ENCODE data around the gene SEC11A.

The SEC11A gene

DNA sequence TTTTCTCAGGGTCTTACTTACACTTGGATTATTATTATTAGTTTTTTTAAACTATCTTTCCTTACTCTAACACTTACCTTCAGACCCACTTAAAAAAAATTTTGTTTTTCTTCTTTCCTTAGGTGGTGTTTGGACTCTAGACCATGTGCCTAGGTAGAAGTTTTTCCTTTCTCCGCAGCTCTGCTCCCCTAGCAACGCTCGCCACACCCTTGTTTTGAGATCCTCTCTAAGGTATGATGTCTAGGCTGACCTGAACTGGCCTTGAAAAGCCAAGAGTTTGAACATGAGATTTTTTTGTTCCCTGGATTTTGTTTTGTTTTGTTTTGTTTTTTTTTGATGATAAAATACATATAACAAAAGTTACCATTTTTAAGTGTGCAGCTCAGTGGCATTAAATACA is 48.6 kb upstream of the SEC11A start:
- H3K79me2 ChIP-seq (ENCODE audit: low read length) = peaks cover 100% of the 10 kb centered on the region
- peaks cover 13% of the 10 kb centered on the region for H3F3A ChIP-seq (ENCODE audit: insufficient read depth, low read length)
- H3K4me2 ChIP-seq (ENCODE audit: low read depth, low read length) = no peak overlapping the region
- no peaks in the 10 kb centered on the region for H3K27me3 ChIP-seq (replicated peaks; ENCODE audit: insufficient read depth, low read length)
- no peaks in the 10 kb centered on the region for H3K9me3 ChIP-seq (replicated peaks; ENCODE audit: insufficient read depth, low read length)
- no peak overlapping the region for H3K27ac ChIP-seq (ENCODE audit: low read length)
- peaks cover 26% of the 10 kb centered on the region for H3K4me1 ChIP-seq (ENCODE audit: low read length)
- H4K20me1 ChIP-seq (ENCODE audit: insufficient read depth, low read length) = peaks cover 27% of the 10 kb centered on the region
- H2AFZ ChIP-seq (ENCODE audit: low read length) = no peak overlapping the region
- no peaks in the 10 kb centered on the region for H3K9me2 ChIP-seq (replicated peaks; ENCODE audit: insufficient read depth, low read length)
- H3K36me3 ChIP-seq (replicated peaks; ENCODE audit: insufficient read depth, low read length) = no peaks in the 10 kb centered on the region; the same call in 1 of the 2 replicates
- no peak overlapping the region for H3K9ac ChIP-seq (ENCODE audit: low read length)
- DNase-seq = no peak
- H3K4me3 ChIP-seq (ENCODE audit: low read length) = no peak overlapping the region
- no peak for TF ChIP-seq EZH2 (optimal IDR thresholded peaks at IDR 0.05; ENCODE audit: low read depth, low read length)
- TF ChIP-seq EZH2phosphoT487 (IDR thresholded peaks at IDR 0.05; ENCODE audit: low read length) = no peak
- TF ChIP-seq, protein P1, sequence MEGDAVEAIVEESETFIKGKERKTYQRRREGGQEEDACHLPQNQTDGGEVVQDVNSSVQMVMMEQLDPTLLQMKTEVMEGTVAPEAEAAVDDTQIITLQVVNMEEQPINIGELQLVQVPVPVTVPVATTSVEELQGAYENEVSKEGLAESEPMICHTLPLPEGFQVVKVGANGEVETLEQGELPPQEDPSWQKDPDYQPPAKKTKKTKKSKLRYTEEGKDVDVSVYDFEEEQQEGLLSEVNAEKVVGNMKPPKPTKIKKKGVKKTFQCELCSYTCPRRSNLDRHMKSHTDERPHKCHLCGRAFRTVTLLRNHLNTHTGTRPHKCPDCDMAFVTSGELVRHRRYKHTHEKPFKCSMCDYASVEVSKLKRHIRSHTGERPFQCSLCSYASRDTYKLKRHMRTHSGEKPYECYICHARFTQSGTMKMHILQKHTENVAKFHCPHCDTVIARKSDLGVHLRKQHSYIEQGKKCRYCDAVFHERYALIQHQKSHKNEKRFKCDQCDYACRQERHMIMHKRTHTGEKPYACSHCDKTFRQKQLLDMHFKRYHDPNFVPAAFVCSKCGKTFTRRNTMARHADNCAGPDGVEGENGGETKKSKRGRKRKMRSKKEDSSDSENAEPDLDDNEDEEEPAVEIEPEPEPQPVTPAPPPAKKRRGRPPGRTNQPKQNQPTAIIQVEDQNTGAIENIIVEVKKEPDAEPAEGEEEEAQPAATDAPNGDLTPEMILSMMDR (IDR thresholded peaks at IDR 0.05; ENCODE audit: low read length) = no peak

DNA sequence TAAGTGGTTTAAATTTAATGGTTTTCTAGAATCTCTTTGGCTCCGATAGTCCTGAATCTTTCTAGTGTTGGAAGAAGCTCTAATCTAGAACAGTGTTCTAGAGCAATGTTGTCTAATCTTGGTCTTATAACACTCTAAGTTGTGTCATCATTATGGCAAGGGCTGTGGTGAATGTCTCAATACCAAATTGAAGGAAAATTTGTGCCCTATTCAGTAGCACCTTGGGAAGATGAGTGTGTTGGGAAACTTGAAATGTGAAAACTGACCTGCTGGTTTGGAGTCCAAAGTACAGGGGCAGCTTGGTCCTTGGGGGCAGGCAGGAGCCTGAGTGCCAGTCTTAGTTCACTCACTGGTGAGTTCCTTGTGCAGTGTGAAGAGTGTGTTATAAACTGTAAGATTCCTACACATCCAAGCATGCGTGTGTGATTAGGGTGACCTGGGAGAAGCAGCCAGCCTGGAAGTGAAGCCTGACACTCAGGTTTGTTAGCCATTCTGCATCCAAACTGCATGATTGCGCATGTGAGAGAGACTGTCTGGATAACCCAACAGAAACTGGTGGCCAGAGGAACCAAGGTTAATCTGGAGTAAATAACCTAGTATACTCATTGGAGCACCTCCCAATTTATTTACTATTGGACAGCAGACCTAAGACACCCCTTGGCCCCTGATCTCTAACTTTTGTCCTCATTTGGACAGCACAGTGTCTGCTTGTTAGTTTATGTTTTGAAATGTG is 47.1 kb upstream of the SEC11A start:
- Histone ChIP-seq H3K4me2 (ENCODE audit: low read depth, low read length) (no peak overlapping the region), H3K36me3 (replicated peaks; ENCODE audit: insufficient read depth, low read length) (no peaks in the 10 kb centered on the region; the same call in 1 of the 2 replicates), H3K27me3 (replicated peaks; ENCODE audit: insufficient read depth, low read length) (no peaks in the 10 kb centered on the region), H2AFZ (ENCODE audit: low read length) (no peak overlapping the region), H3K79me2 (ENCODE audit: low read length) (peaks cover 100% of the 10 kb centered on the region), H3K9me3 (replicated peaks; ENCODE audit: insufficient read depth, low read length) (no peaks in the 10 kb centered on the region), H3K9ac (ENCODE audit: low read length) (no peak overlapping the region), H3K4me3 (ENCODE audit: low read length) (no peak overlapping the region), H3K27ac (ENCODE audit: low read length) (no peak overlapping the region), H4K20me1 (ENCODE audit: insufficient read depth, low read length) (peaks cover 37% of the 10 kb centered on the region), H3K9me2 (replicated peaks; ENCODE audit: insufficient read depth, low read length) (no peaks in the 10 kb centered on the region), H3F3A (ENCODE audit: insufficient read depth, low read length) (peaks cover 13% of the 10 kb centered on the region), H3K4me1 (ENCODE audit: low read length) (peaks cover 28% of the 10 kb centered on the region)
- DNase-seq = no peak
- TF ChIP-seq EZH2 (optimal IDR thresholded peaks at IDR 0.05; ENCODE audit: low read depth, low read length) = no peak
- TF ChIP-seq, protein P1 (IDR thresholded peaks at IDR 0.05; ENCODE audit: low read length) = no peak

DNA sequence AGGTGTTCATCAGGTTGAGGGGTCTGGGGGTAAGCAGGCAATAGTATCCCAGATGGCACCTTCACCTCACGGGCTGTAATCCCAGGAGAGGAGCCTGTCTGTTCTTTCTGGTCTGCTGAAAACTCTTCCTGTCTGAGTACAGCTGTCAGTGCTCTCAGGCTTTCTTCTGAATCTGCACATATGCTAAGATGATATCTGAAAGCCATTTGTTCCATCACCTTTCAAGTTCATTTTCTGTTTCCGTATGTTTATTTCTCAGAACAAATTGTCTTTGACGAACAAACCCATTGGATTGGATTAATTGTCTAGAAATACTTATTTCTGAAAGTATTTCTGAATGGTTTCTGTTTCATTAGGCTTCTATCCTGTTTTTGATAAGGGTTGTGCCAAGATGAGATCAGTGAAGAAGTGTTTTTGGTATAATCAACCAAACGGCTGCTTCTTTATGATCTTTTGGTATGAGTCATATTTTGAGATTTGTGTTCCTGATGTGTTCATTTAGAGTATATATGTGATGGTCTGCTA is 45.7 kb upstream of the SEC11A start:
- H4K20me1 ChIP-seq (ENCODE audit: insufficient read depth, low read length) = peaks cover 37% of the 10 kb centered on the region
- H2AFZ ChIP-seq (ENCODE audit: low read length) = no peak overlapping the region

More for the DNA sequence above, 45.7 kb upstream of the SEC11A start:
- H3K36me3 ChIP-seq (replicated peaks; ENCODE audit: insufficient read depth, low read length) = no peaks in the 10 kb centered on the region; the same call in 1 of the 2 replicates
- no peaks in the 10 kb centered on the region for H3K27me3 ChIP-seq (replicated peaks; ENCODE audit: insufficient read depth, low read length)
- H3K9ac ChIP-seq (ENCODE audit: low read length) = no peak overlapping the region; the same call in 1 of the 2 replicates
- H3K79me2 ChIP-seq (ENCODE audit: low read length) = peaks cover 100% of the 10 kb centered on the region
- peak overlapping the region; percentile 42; the same call in 1 of the 2 replicates for H3K27ac ChIP-seq (ENCODE audit: low read length)
- peak; percentile 44 for DNase-seq
- H3K9me3 ChIP-seq (replicated peaks; ENCODE audit: insufficient read depth, low read length) = no peaks in the 10 kb centered on the region
- TF ChIP-seq EZH2phosphoT487 (IDR thresholded peaks at IDR 0.05; ENCODE audit: low read length) (no peak), EZH2 (optimal IDR thresholded peaks at IDR 0.05; ENCODE audit: low read depth, low read length) (no peak)
- TF ChIP-seq, protein P1 (IDR thresholded peaks at IDR 0.05; ENCODE audit: low read length) = no peak
- H3F3A ChIP-seq (ENCODE audit: insufficient read depth, low read length) = peaks cover 13% of the 10 kb centered on the region
- no peaks in the 10 kb centered on the region for H3K9me2 ChIP-seq (replicated peaks; ENCODE audit: insufficient read depth, low read length)
- no peak overlapping the region for H3K4me3 ChIP-seq (ENCODE audit: low read length)
- H3K4me2 ChIP-seq (ENCODE audit: low read depth, low read length) = peak overlapping the region; percentile 12; the same call in 1 of the 2 replicates
- peaks cover 28% of the 10 kb centered on the region for H3K4me1 ChIP-seq (ENCODE audit: low read length)

Measured in MM.1S (cell line).